Adrenal gland (tissue), 12 donors: ENCODE results near the gene OXNAD1. TPM values are rescaled to one million over a fixed set of nuclear protein-coding genes. Genes with fewer than 3 reads are reported as not detected.

Experiments
- DNase-seq, 7 donors: peaks; one replicate each; pipeline ENCODE4 v3.0.0-alpha.2; 2019 to 2020
- H3K27ac ChIP-seq, 5 donors: fragments of 200-600 bp; sonication (generic) in 4 of 5; 1 replicate in 3 of 5; 2 replicates in 2 of 5; pipeline versions ENCODE4 v1.5.1 to v1.8.0; 2016 to 2020; ENCODE audit warnings: mild to moderate bottlenecking in 1 of 5
- H3K27me3 ChIP-seq: fragments of 200-600 bp; 2 replicates; pipeline ENCODE4 v1.8.0; 2021
- H3K36me3 ChIP-seq, 2 donors: fragments of 200-600 bp; replicated peaks in 1 of 2; 1 replicate in 1 of 2; 2 replicates in 1 of 2; pipeline versions ENCODE4 v1.5.1 to v1.8.0; 2018 to 2022
- H3K4me1 ChIP-seq, 2 donors: fragments of 200-600 bp; replicated peaks in 1 of 2; 1 replicate in 1 of 2; 2 replicates in 1 of 2; pipeline versions ENCODE4 v1.5.1 to v1.8.0; 2018 to 2021
- H3K4me3 ChIP-seq, 4 donors: fragments of 200-600 bp; sonication (generic) in 3 of 4; one replicate each; pipeline ENCODE4 v1.5.1; 2016 to 2018
- H3K9me3 ChIP-seq, 3 donors: fragments of 200-600 bp; sonication (generic) in 1 of 3; replicated peaks in 1 of 3; 1 replicate in 2 of 3; 2 replicates in 1 of 3; pipeline versions ENCODE4 v1.5.1 to v1.8.0; 2016 to 2021
- CTCF ChIP-seq, 6 experiments: fragments of 450-650 bp in 4 of 6; fragments of 200-600 bp in 2 of 6; sonication (generic) in 1 of 6; IDR thresholded peaks; 1 replicate in 5 of 6; 2 replicates in 1 of 6; pipeline versions ENCODE4 v1.5.1 to v1.8.0; 2016 to 2021; ENCODE audit warnings: antibody characterized with exemption in 6 of 6, mild to moderate bottlenecking in 2 of 6, moderate library complexity in 1 of 6
- POLR2A ChIP-seq, 2 donors: fragments of 450-650 bp; IDR thresholded peaks; one replicate each; pipeline ENCODE4 v1.6.1; 2017; ENCODE audit warnings: antibody characterized with exemption in 2 of 2, mild to moderate bottlenecking in 2 of 2, moderate library complexity in 1 of 2
- WGBS, 4 donors: extraction: QIAGEN DNeasy Blood & Tissue Kit in 2 of 4; methylation state at CpG; one replicate each; pipeline versions ENCODE4 v1.1.5 to v1.1.7; 2013 to 2017; 5-methylcytosine and 5-hydroxymethylcytosine counted together
- intact Hi-C, 2 donors: fragments of 100-400 bp; cut with DNase I; formaldehyde crosslinking; loops; one replicate each; pipeline versions ENCODE4 v1.14.1 to v1.15.0; 2022 to 2023
- polyA plus RNA-seq, 3 donors: library from polyadenylated mRNA; stranded (reverse); fragments of 200-250 nt in 2 of 3; fragments of 350-450 nt in 1 of 3; fragmentation: Illumina TruSeq in 1 of 3; extraction: RNeasy Lipid Tissue Mini Kit (QIAGEN cat#74804) in 1 of 3; gene quantifications; one replicate each; pipeline ENCODE4 v1.2.3, GENCODE V29; 2013 to 2014
- total RNA-seq, 9 donors: library from RNA; depleted of rRNA in 4 of 9; stranded (reverse); fragments of >200 nt in 4 of 9; fragments of 120-200 nt in 1 of 9; fragmentation: NEBNext Ultra II Directional in 1 of 9; extraction: Animal tissue kit (Norgen Biotek cat#: 25700) in 1 of 9; gene quantifications; one replicate each; pipeline versions ENCODE4 v1.1.0 to v1.2.4, GENCODE V29; 2013 to 2023
- donor health status: healthy with polysubstance abuse.
- donor health status: Bipolar disorder and iron deficiency.
- donor health status: DM: yes; HTN: yes; CAD: no.
- donor health status: DM: no; HTN: no; CAD: no.
- donor health status: DM: no; HTN: no; CAD: no.
- donor health status: DM: yes; HTN: yes; CAD: no.

Gene OXNAD1
- total and polyA plus RNA-seq, 12 donors: 3.6 to 22.2 (median 11.2) TPM

DNA sequence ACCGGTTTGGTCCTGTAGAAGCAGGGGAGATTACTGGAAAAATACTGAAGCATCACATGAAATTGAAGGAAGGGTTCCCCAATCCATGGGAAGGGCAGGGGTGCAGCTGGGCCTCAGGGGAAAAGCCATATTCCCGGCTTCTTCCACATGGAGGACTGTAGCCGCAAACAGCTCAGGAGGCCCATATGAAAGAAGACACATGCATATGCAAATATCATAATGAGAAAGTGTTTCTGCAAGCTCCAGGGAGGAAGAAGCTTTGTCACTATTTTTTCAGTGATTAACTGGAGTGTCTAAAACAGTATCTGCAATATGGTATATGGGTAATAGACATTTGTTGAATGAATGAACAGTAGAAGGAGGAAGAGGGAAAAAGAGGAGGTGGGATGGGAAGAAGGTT, 19.4 kb upstream of the OXNAD1 start:
- H3K36me3 ChIP-seq: no peaks in the 10 kb centered on the region
- 96 to 98% (median 97%) methylated on average over 3 of the region's 3 CpGs for WGBS, 4 donors
- H3K9me3 ChIP-seq: no peaks in the 10 kb centered on the region
- peaks cover 0 to 15% of the 10 kb centered on the region in 2 donors for H3K4me1 ChIP-seq
- no peak for TF ChIP-seq POLR2A (IDR thresholded peaks at IDR 0.05)
- H3K27me3 ChIP-seq: no peaks in the 10 kb centered on the region
- H3K27ac ChIP-seq: no peak overlapping the region
- DNase-seq: no peak
- intact Hi-C loops: loop anchor here (5.0 to 10.0 kb wide), 4 partner anchors 68 to 611 kb away; no protein-coding TSS in a partner anchor
- H3K4me3 ChIP-seq: no peak overlapping the region

GRCh38 chr3:16247282-16248061, 17.5 kb upstream of the OXNAD1 start:
- no peak for TF ChIP-seq POLR2A (IDR thresholded peaks at IDR 0.05)
- TF ChIP-seq CTCF (IDR thresholded peaks at IDR 0.05): peak; percentile 92 to 99 (median 94)
- WGBS, 4 donors: 27 to 30% (median 29%) methylated on average over 17 of the region's 17 CpGs
- peak; percentile 82 to 95 (median 87) for DNase-seq
- intact Hi-C loops: loop anchor here (2.0 to 10.0 kb wide), 5 partner anchors 70 to 613 kb away; no protein-coding TSS in a partner anchor
- H3K27ac ChIP-seq: no peak overlapping the region
- H3K36me3 ChIP-seq: no peaks in the 10 kb centered on the region
- H3K4me3 ChIP-seq: no peak overlapping the region
- H3K4me1 ChIP-seq: peaks cover 0 to 12% of the 10 kb centered on the region in 2 donors
- H3K27me3 ChIP-seq: no peaks in the 10 kb centered on the region
- H3K9me3 ChIP-seq: no peaks in the 10 kb centered on the region

DNA sequence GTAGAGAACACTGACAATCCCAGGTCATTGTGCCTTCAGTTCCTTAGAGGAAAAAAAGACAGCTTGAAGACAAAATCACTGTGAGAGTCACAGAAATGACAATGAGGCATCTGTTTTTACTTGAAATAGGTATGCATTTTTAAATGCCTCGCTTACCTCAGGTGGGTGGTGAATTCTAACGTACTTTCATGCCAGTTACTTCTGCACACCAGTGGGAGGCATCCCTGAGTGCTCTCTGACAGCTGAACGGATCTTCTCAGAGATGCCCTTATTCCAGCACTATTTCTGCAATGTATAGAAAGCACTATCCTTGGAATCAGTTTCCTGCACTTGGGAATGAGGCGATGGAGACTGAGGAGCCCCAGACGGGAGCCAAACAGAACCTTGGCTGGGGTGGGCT, 16.5 kb upstream of the OXNAD1 start:
- Histone ChIP-seq H3K27ac (no peak overlapping the region), H3K4me3 (no peak overlapping the region), H3K9me3 (no peaks in the 10 kb centered on the region), H3K4me1 (peaks cover 0 to 12% of the 10 kb centered on the region in 2 donors), H3K36me3 (no peaks in the 10 kb centered on the region), H3K27me3 (no peaks in the 10 kb centered on the region)
- intact Hi-C loops: loop anchor here (2.0 to 10.0 kb wide), 5 partner anchors 71 to 614 kb away; no protein-coding TSS in a partner anchor
- no peak for DNase-seq
- no peak for TF ChIP-seq POLR2A (IDR thresholded peaks at IDR 0.05)
- TF ChIP-seq CTCF (IDR thresholded peaks at IDR 0.05): no peak
- 60 to 85% (median 79%) methylated on average over 5 of the region's 5 CpGs for WGBS, 4 donors

GRCh38 chr3:16249336-16249735, 15.7 kb upstream of the OXNAD1 start:
- DNase-seq: no peak
- H3K27ac ChIP-seq: no peak overlapping the region
- intact Hi-C loops: loop anchor here (2.0 to 10.0 kb wide), 5 partner anchors 72 to 615 kb away; no protein-coding TSS in a partner anchor
- no peak for TF ChIP-seq POLR2A (IDR thresholded peaks at IDR 0.05)
- TF ChIP-seq CTCF (IDR thresholded peaks at IDR 0.05): peak in 1 of 6 experiments; percentile 11
- no peaks in the 10 kb centered on the region for H3K27me3 ChIP-seq
- no peaks in the 10 kb centered on the region for H3K36me3 ChIP-seq
- H3K4me1 ChIP-seq: peaks cover 0 to 4% of the 10 kb centered on the region in 2 donors
- 17 to 47% (median 33%) methylated on average over 1 to 3 of the region's 3 CpGs for WGBS, 4 donors
- no peaks in the 10 kb centered on the region for H3K9me3 ChIP-seq
- H3K4me3 ChIP-seq: no peak overlapping the region
